Testis (tissue), 3 donors: ENCODE measurements around the gene MLLT10. TPM values are rescaled to one million over a fixed set of nuclear protein-coding genes. Genes with fewer than 3 reads are reported as not detected.
A peak's percentile ranks its signal among the peaks of the same experiment; 100 is the strongest.

ENCODE experiments used
- DNase-seq: peaks from one replicate; pipeline ENCODE4 v3.0.0-alpha.2; 2019
- H3K27ac ChIP-seq, 2 donors: fragments of 200-600 bp; sonication (generic); one replicate each; pipeline ENCODE4 v1.5.1; 2019
- H3K27me3 ChIP-seq: fragments of 200-600 bp; sonication (generic); one replicate; pipeline ENCODE4 v1.5.1; 2019
- H3K36me3 ChIP-seq: fragments of 200-600 bp; sonication (generic); one replicate; pipeline ENCODE4 v1.5.1; 2017; ENCODE audit warnings: low read depth; ENCODE audit errors: missing control alignments
- H3K4me1 ChIP-seq: fragments of 200-600 bp; sonication (generic); one replicate; pipeline ENCODE4 v1.5.1; 2019
- H3K4me3 ChIP-seq, 2 donors: fragments of 200-600 bp; sonication (generic); one replicate each; pipeline ENCODE4 v1.5.1; 2017 to 2019
- H3K9me3 ChIP-seq: fragments of 200-600 bp; sonication (generic); one replicate; pipeline ENCODE4 v1.5.1; 2017
- CTCF ChIP-seq, 3 experiments: fragments of 450-650 bp in 2 of 3; fragments of 200-600 bp in 1 of 3; sonication (generic) in 1 of 3; IDR thresholded peaks; one replicate each; pipeline ENCODE4 v1.5.1; 2016 to 2019; ENCODE audit warnings: antibody characterized with exemption in 3 of 3, mild to moderate bottlenecking in 2 of 3, moderate library complexity in 1 of 3
- POLR2A ChIP-seq: fragments of 450-650 bp; IDR thresholded peaks from one replicate; pipeline ENCODE4 v1.6.1; 2017; ENCODE audit warnings: antibody characterized with exemption, mild to moderate bottlenecking, moderate library complexity
- WGBS, 2 donors: methylation state at CpG; one replicate each; pipeline ENCODE4 v1.1.5; 2018; 5-methylcytosine and 5-hydroxymethylcytosine counted together
- intact Hi-C: fragments of 100-400 bp; cut with DNase I; formaldehyde crosslinking; loops from one replicate; pipeline ENCODE4 v1.15.1; 2023; ENCODE audit warnings: low total_unique reads
- polyA plus RNA-seq: library from polyadenylated mRNA; stranded (reverse); fragments of 350-450 nt; fragmentation: Illumina TruSeq; extraction: RNeasy Lipid Tissue Mini Kit (QIAGEN cat#74804); gene quantifications from one replicate; pipeline ENCODE4 v1.2.3, GENCODE V29; 2014; ENCODE audit warnings: low read depth, low replicate concordance; ENCODE audit not compliant: insufficient read depth
- total RNA-seq, 2 donors: library from RNA; depleted of rRNA; stranded (reverse); fragments of >200 nt; gene quantifications; one replicate each; pipeline ENCODE4 v1.2.3, GENCODE V29; 2016

The MLLT10 gene
- total and polyA plus RNA-seq, 3 donors from 2014 or later, result 130 to 243 (median 144) TPM

GRCh38 chr10:21519397-21519933 lies 14.6 kb upstream of the MLLT10 start:
- H3K27ac ChIP-seq, result peak overlapping the region; percentile 84 to 88
- H3K36me3 ChIP-seq, result no peaks in the 10 kb centered on the region
- peaks cover 38% of the 10 kb centered on the region for H3K4me1 ChIP-seq
- intact Hi-C loops, result no loop called here
- WGBS, 2 donors, result 1 to 6% methylated on average over 11 of the region's 11 CpGs
- H3K4me3 ChIP-seq, result peak overlapping the region; percentile 37 to 70
- no peak for TF ChIP-seq CTCF (IDR thresholded peaks at IDR 0.05)
- H3K9me3 ChIP-seq, result no peaks in the 10 kb centered on the region
- no peak for DNase-seq
- no peaks in the 10 kb centered on the region for H3K27me3 ChIP-seq

- no peaks in the 10 kb centered on the region for H3K27me3 ChIP-seq
- peak overlapping the region; percentile 84 to 88 for H3K27ac ChIP-seq
- H3K9me3 ChIP-seq, result no peaks in the 10 kb centered on the region
- no peak for DNase-seq
- 7 to 10% methylated on average over 12 of the region's 12 CpGs for WGBS, 2 donors
- H3K36me3 ChIP-seq, result no peaks in the 10 kb centered on the region
- no peak for TF ChIP-seq CTCF (IDR thresholded peaks at IDR 0.05)
- no peak for TF ChIP-seq POLR2A
- intact Hi-C loops, result no loop called here
- H3K4me1 ChIP-seq, result peaks cover 38% of the 10 kb centered on the region
- H3K4me3 ChIP-seq, result peak overlapping the region; percentile 16 to 70
Observed at GRCh38 chr10:21519941-21520436, 14.0 kb upstream of the MLLT10 start.

- Histone ChIP-seq H3K4me3 (peak overlapping the region in 1 of 2 donors; percentile 70), H3K4me1 (peaks cover 34% of the 10 kb centered on the region), H3K27me3 (no peaks in the 10 kb centered on the region), H3K36me3 (no peaks in the 10 kb centered on the region), H3K9me3 (no peaks in the 10 kb centered on the region), H3K27ac (peak overlapping the region; percentile 84 to 88)
- DNase-seq, result no peak
- intact Hi-C loops, result no loop called here
- TF ChIP-seq POLR2A, result no peak
- no peak for TF ChIP-seq CTCF (IDR thresholded peaks at IDR 0.05)
Observed at GRCh38 chr10:21520509-21520908, 13.5 kb upstream of the MLLT10 start.

GRCh38 chr10:21520949-21521348 lies 13.1 kb upstream of the MLLT10 start:
- intact Hi-C loops, result no loop called here
- Histone ChIP-seq H3K9me3 (no peaks in the 10 kb centered on the region), H3K4me3 (no peak overlapping the region), H3K4me1 (peaks cover 30% of the 10 kb centered on the region), H3K27ac (peak overlapping the region; percentile 84 to 88), H3K27me3 (no peaks in the 10 kb centered on the region), H3K36me3 (no peaks in the 10 kb centered on the region)
- no peak for TF ChIP-seq POLR2A
- TF ChIP-seq CTCF (IDR thresholded peaks at IDR 0.05), result no peak
- 76 to 80% methylated on average over 8 of the region's 8 CpGs for WGBS, 2 donors
- no peak for DNase-seq
